GM12873 (cell line): ENCODE data around the gene RNF182.

Experiments used
- CTCF ChIP-seq: IDR thresholded peaks from 2 replicates; pipeline ENCODE4 v1.5.1; 2012; ENCODE audit warnings: low read depth, mild to moderate bottlenecking, moderate library complexity, low read length, control low read depth; ENCODE audit not compliant: insufficient read depth; ENCODE audit errors: missing control alignments

The RNF182 gene

GRCh38 chr6:13988908-13989307 is 64.2 kb downstream of the RNF182 start:
- TF ChIP-seq CTCF: no peak

- TF ChIP-seq CTCF: no peak
These were observed 64.9 kb downstream of the RNF182 start for GRCh38 chr6:13989496-13990144.

GRCh38 chr6:13990796-13991195 is 66.0 kb downstream of the RNF182 start:
- TF ChIP-seq CTCF: no peak

- no peak for TF ChIP-seq CTCF
These were observed 66.6 kb downstream of the RNF182 start for GRCh38 chr6:13991393-13991792.

GRCh38 chr6:13992417-13993055 is 67.8 kb downstream of the RNF182 start:
- no peak for TF ChIP-seq CTCF

- TF ChIP-seq CTCF: no peak
These were observed 68.7 kb downstream of the RNF182 start for GRCh38 chr6:13993416-13993815.

- TF ChIP-seq CTCF: no peak
These were observed 73.6 kb downstream of the RNF182 start for GRCh38 chr6:13998356-13998755.
